Activated T-cell treated with anti-CD3 and anti-CD28 coated beads, Interleukin-2, amount 50 U/mL, for 1 hour (primary cell): ENCODE data around the gene ARSK.

Source experiments
- DNase-seq: peaks from one replicate; pipeline ENCODE4 v3.0.0-alpha.2; 2020

The ARSK gene

GRCh38 chr5:95564450-95564849 lies 9.5 kb downstream of the ARSK start:
- no peak for DNase-seq

- no peak for DNase-seq
These were observed 10.5 kb downstream of the ARSK start for GRCh38 chr5:95565280-95565920.

- no peak for DNase-seq
These were observed 17.1 kb downstream of the ARSK start for GRCh38 chr5:95572016-95572415.

GRCh38 chr5:95581576-95581975 lies 26.7 kb downstream of the ARSK start:
- DNase-seq, result no peak

- DNase-seq, result no peak
These were observed 29.1 kb downstream of the ARSK start for GRCh38 chr5:95583992-95584391.

- DNase-seq, result no peak
These were observed 36.0 kb downstream of the ARSK start for GRCh38 chr5:95590880-95591279.

- no peak for DNase-seq
These were observed 36.6 kb downstream of the ARSK start for GRCh38 chr5:95591490-95591901.

GRCh38 chr5:95595289-95595931 lies 40.5 kb downstream of the ARSK start:
- DNase-seq, result no peak

GRCh38 chr5:95599252-95599651 lies 44.4 kb downstream of the ARSK start:
- no peak for DNase-seq

- no peak for DNase-seq
These were observed 45.7 kb downstream of the ARSK start for GRCh38 chr5:95600557-95600956.

GRCh38 chr5:95605786-95606185 lies 50.9 kb downstream of the ARSK start:
- no peak for DNase-seq

GRCh38 chr5:95606419-95606818 lies 51.5 kb downstream of the ARSK start:
- no peak for DNase-seq

GRCh38 chr5:95609711-95610110 lies 54.8 kb downstream of the ARSK start:
- DNase-seq, result no peak

GRCh38 chr5:95610546-95610945 lies 55.6 kb downstream of the ARSK start:
- DNase-seq, result no peak

- DNase-seq, result no peak
These were observed 56.5 kb downstream of the ARSK start for GRCh38 chr5:95611396-95611795.

GRCh38 chr5:95613514-95613913 lies 58.6 kb downstream of the ARSK start:
- no peak for DNase-seq

- DNase-seq, result no peak
These were observed 60.2 kb downstream of the ARSK start for GRCh38 chr5:95615164-95615467.

GRCh38 chr5:95617057-95617456 lies 62.2 kb downstream of the ARSK start:
- no peak for DNase-seq

GRCh38 chr5:95619096-95619495 lies 64.2 kb downstream of the ARSK start:
- DNase-seq, result no peak

GRCh38 chr5:95619514-95620029 lies 64.7 kb downstream of the ARSK start:
- DNase-seq, result no peak

- DNase-seq, result peak; percentile 71
These were observed 65.3 kb downstream of the ARSK start, which contains the start of gene GPR150 for GRCh38 chr5:95620030-95620869. Gene GPR150 (plus strand): TSS chr5:95620087. CDS start chr5:95620276, 189 bp downstream.

- peak; percentile 66 for DNase-seq
These were observed 66.3 kb downstream of the ARSK start for GRCh38 chr5:95620870-95621838.
